DMS114 treated with DMSO at 0.1 percent for 48 hours (cell line): ENCODE data around the gene ATXN1.
"Not testable (repeated sequence)": the region's sequence is repeated elsewhere in the genome, so short reads cannot be mapped to it uniquely, and the experiment has no call there.

Experiments
- DNase-seq: peaks from one replicate; lab custom pipeline; 2025; ENCODE audit not compliant: unreplicated experiment; lab: John Stamatoyannopoulos, UW

The ATXN1 gene

GRCh38 chr6:16725145-16725864, 36.0 kb downstream of the ATXN1 start:
- no peak for DNase-seq

GRCh38 chr6:16723826-16724225, 37.4 kb downstream of the ATXN1 start:
- DNase-seq = no peak

- DNase-seq = no peak
These were observed 37.9 kb downstream of the ATXN1 start for GRCh38 chr6:16723402-16723801.

- no peak for DNase-seq
These were observed 38.6 kb downstream of the ATXN1 start for GRCh38 chr6:16722630-16723029.

GRCh38 chr6:16721977-16722376, 39.3 kb downstream of the ATXN1 start:
- DNase-seq = no peak

- DNase-seq = no peak
These were observed 40.4 kb downstream of the ATXN1 start for GRCh38 chr6:16720861-16721260.

- no peak for DNase-seq
These were observed 41.8 kb downstream of the ATXN1 start for GRCh38 chr6:16719488-16719887.

- DNase-seq = no peak
These were observed 42.9 kb downstream of the ATXN1 start for GRCh38 chr6:16718356-16718755.

GRCh38 chr6:16717275-16717942, 43.9 kb downstream of the ATXN1 start:
- DNase-seq = no peak

GRCh38 chr6:16716321-16716858, 44.9 kb downstream of the ATXN1 start:
- DNase-seq = no peak

- no peak for DNase-seq
These were observed 47.7 kb downstream of the ATXN1 start for GRCh38 chr6:16713597-16713996.

- DNase-seq = no peak
These were observed 48.3 kb downstream of the ATXN1 start for GRCh38 chr6:16712931-16713484.

- DNase-seq = no peak
These were observed 48.9 kb downstream of the ATXN1 start for GRCh38 chr6:16712255-16712930.

GRCh38 chr6:16711546-16712254, 49.6 kb downstream of the ATXN1 start:
- no peak for DNase-seq

- no peak for DNase-seq
These were observed 54.1 kb downstream of the ATXN1 start for GRCh38 chr6:16706911-16707783.

GRCh38 chr6:16706491-16706890, 54.8 kb downstream of the ATXN1 start:
- DNase-seq = not testable (repeated sequence)

GRCh38 chr6:16706029-16706428, 55.2 kb downstream of the ATXN1 start:
- no peak for DNase-seq

GRCh38 chr6:16705081-16705993, 55.9 kb downstream of the ATXN1 start:
- no peak for DNase-seq
